H1 (cell line): Measurements from ENCODE around the gene ETF1. TPM values are rescaled to one million over a fixed set of nuclear protein-coding genes. Genes with fewer than 3 reads are reported as not detected.
A peak's percentile ranks its signal among the peaks of the same experiment; 100 is the strongest.

Experiments
- CTCF ChIA-PET: fragments of 300-600 bp; sonication (Branson Sonifier 250); formaldehyde crosslinking; loops from one replicate; lab custom pipeline; 2021; ENCODE audit not compliant: partially characterized antibody; lab: Charles Lee
- POLR2A ChIA-PET: fragments of 300-600 bp; sonication (Branson Sonifier 250); formaldehyde crosslinking; loops from one replicate; lab custom pipeline; 2021; ENCODE audit warnings: inconsistent platforms; ENCODE audit not compliant: partially characterized antibody; lab: Charles Lee
- DNase-seq, 2 experiments: peaks; one replicate each; pipeline versions ENCODE4 v3.0.0 to v3.0.0-alpha.2; 2010 to 2022; ENCODE audit warnings: low spot score in 2 of 2, low read depth in 1 of 2, mixed read lengths in 1 of 2
- FAIRE-seq: peaks from 2 replicates; lab custom pipeline; 2011; peaks lifted over from hg19 to GRCh38; lab: Jason Lieb, UNC
- H2AFZ ChIP-seq: 2 replicates; pipeline ENCODE4 v1.8.1; 2012; ENCODE audit warnings: low read length, inconsistent platforms
- H2AK5ac ChIP-seq: 2 replicates; pipeline ENCODE4 v1.6.1; 2013; ENCODE audit warnings: low read depth, low read length
- H2BK120ac ChIP-seq: replicated peaks from 2 replicates; pipeline ENCODE3; 2013; ENCODE audit warnings: low read depth, low read length, inconsistent platforms
- H2BK12ac ChIP-seq: 2 replicates; pipeline ENCODE4 v1.6.1; 2013; ENCODE audit warnings: low read depth, low read length
- H2BK15ac ChIP-seq: 2 replicates; pipeline ENCODE4 v1.6.1; 2013; ENCODE audit warnings: low read length
- H2BK20ac ChIP-seq: 2 replicates; pipeline ENCODE4 v1.6.1; 2013; ENCODE audit warnings: low read length
- H2BK5ac ChIP-seq: 2 replicates; pipeline ENCODE4 v1.6.1; 2013; ENCODE audit warnings: low read depth, low read length
- H3K14ac ChIP-seq: 2 replicates; pipeline ENCODE4 v1.6.1; 2013; ENCODE audit warnings: inconsistent platforms; ENCODE audit not compliant: insufficient read length
- H3K18ac ChIP-seq: 2 replicates; pipeline ENCODE4 v1.6.1; 2013; ENCODE audit warnings: low read length; ENCODE audit errors: extremely low read depth
- H3K23ac ChIP-seq: 2 replicates; pipeline ENCODE4 v1.6.1; 2013; ENCODE audit warnings: inconsistent platforms; ENCODE audit not compliant: insufficient read length
- H3K23me2 ChIP-seq: 2 replicates; pipeline ENCODE4 v1.6.1; 2013; ENCODE audit warnings: low read depth, low read length
- H3K27ac ChIP-seq: 2 replicates; pipeline ENCODE4 v1.6.1; 2011; ENCODE audit warnings: low read depth, low read length, inconsistent platforms
- H3K27me3 ChIP-seq, 4 experiments: replicated peaks in 1 of 4; 1 replicate in 1 of 4; 2 replicates in 3 of 4; pipeline versions ENCODE4 v1.6.1 to v1.8.1; 2011 to 2013; ENCODE audit warnings: low read length in 3 of 4, mild to moderate bottlenecking in 3 of 4, inconsistent platforms in 2 of 4, mixed read lengths in 2 of 4, moderate library complexity in 1 of 4; ENCODE audit not compliant: control insufficient read depth in 3 of 4, insufficient read depth in 3 of 4; ENCODE audit errors: extremely low read depth in 1 of 4
- H3K36me3 ChIP-seq, 4 experiments: 2 replicates each; pipeline versions ENCODE4 v1.6.1 to v1.8.1; 2011 to 2013; ENCODE audit warnings: mild to moderate bottlenecking in 4 of 4, low read length in 3 of 4, moderate library complexity in 2 of 4, control low read depth in 1 of 4, inconsistent platforms in 1 of 4; ENCODE audit not compliant: insufficient read depth in 4 of 4, control insufficient read depth in 2 of 4
- H3K4ac ChIP-seq: replicated peaks from 2 replicates; pipeline ENCODE3; 2013; ENCODE audit warnings: low read length, low read depth, mixed read lengths, inconsistent platforms; ENCODE audit not compliant: insufficient read length
- H3K4me1 ChIP-seq, 4 experiments: replicated peaks in 1 of 4; 1 replicate in 1 of 4; 2 replicates in 3 of 4; pipeline versions ENCODE4 v1.6.1 to v1.8.1; 2011 to 2013; ENCODE audit warnings: low read length in 3 of 4, inconsistent platforms in 2 of 4, mixed read lengths in 1 of 4; ENCODE audit not compliant: insufficient read depth in 4 of 4, control insufficient read depth in 3 of 4
- H3K4me2 ChIP-seq, 2 experiments: 2 replicates each; pipeline versions ENCODE4 v1.6.1 to v1.8.1; 2011 to 2013; ENCODE audit warnings: low read depth in 2 of 2, low read length in 2 of 2, control low read depth in 1 of 2, inconsistent platforms in 1 of 2, mild to moderate bottlenecking in 1 of 2; ENCODE audit not compliant: insufficient read depth in 1 of 2
- H3K4me3 ChIP-seq, 4 experiments: fragments of 200-600, 300-600 bp in 1 of 4; sonication (generic), shearing (Covaris generic), sonication (Bioruptor Twin) in 1 of 4; 2 replicates each; pipeline versions ENCODE4 v1.5.1 to v1.8.1; 2011 to 2016; ENCODE audit warnings: low read length in 4 of 4, low read depth in 3 of 4, control low read depth in 2 of 4, inconsistent platforms in 2 of 4, mild to moderate bottlenecking in 2 of 4, mixed read lengths in 1 of 4, moderate library complexity in 1 of 4; ENCODE audit not compliant: insufficient read depth in 2 of 4; ENCODE audit errors: extremely low read depth in 1 of 4
- H3K56ac ChIP-seq: replicated peaks from 2 replicates; pipeline ENCODE3; 2013; ENCODE audit warnings: low read depth, mild to moderate bottlenecking, mixed read lengths, low read length, inconsistent platforms; ENCODE audit not compliant: insufficient read length
- H3K79me1 ChIP-seq: 2 replicates; pipeline ENCODE4 v1.6.1; 2013; ENCODE audit warnings: low read depth, low read length, control low read depth
- H3K79me2 ChIP-seq, 2 experiments: 2 replicates each; pipeline versions ENCODE4 v1.6.1 to v1.8.1; 2012 to 2013; ENCODE audit warnings: low read length in 2 of 2, mild to moderate bottlenecking in 2 of 2, inconsistent platforms in 1 of 2; ENCODE audit not compliant: insufficient read depth in 2 of 2, control insufficient read depth in 1 of 2
- H3K9ac ChIP-seq, 4 experiments: replicated peaks in 1 of 4; 1 replicate in 1 of 4; 2 replicates in 3 of 4; pipeline versions ENCODE4 v1.6.1 to v1.8.1; 2011 to 2013; ENCODE audit warnings: low read depth in 3 of 4, low read length in 3 of 4, control low read depth in 2 of 4, mild to moderate bottlenecking in 2 of 4, moderate library complexity in 2 of 4, inconsistent platforms in 1 of 4; ENCODE audit errors: extremely low read depth in 1 of 4
- H3K9me3 ChIP-seq, 2 experiments: 2 replicates each; pipeline versions ENCODE4 v1.6.1 to v1.8.1; 2012 to 2013; ENCODE audit warnings: mild to moderate bottlenecking in 2 of 2, moderate library complexity in 2 of 2, control low read depth in 1 of 2, inconsistent platforms in 1 of 2, low read depth in 1 of 2, low read length in 1 of 2, mixed read lengths in 1 of 2; ENCODE audit not compliant: insufficient read depth in 2 of 2
- H4K20me1 ChIP-seq, 2 experiments: replicated peaks in 1 of 2; 2 replicates each; pipeline versions ENCODE3 to v1.8.1; 2011 to 2013; ENCODE audit warnings: inconsistent platforms in 2 of 2, low read length in 2 of 2, mild to moderate bottlenecking in 1 of 2; ENCODE audit not compliant: insufficient read depth in 2 of 2, control insufficient read depth in 1 of 2
- H4K5ac ChIP-seq: 2 replicates; pipeline ENCODE4 v1.6.1; 2013; ENCODE audit warnings: low read length, low read depth, mixed read lengths, inconsistent platforms; ENCODE audit not compliant: insufficient read length
- H4K8ac ChIP-seq: 2 replicates; pipeline ENCODE4 v1.8.0; 2013; ENCODE audit warnings: mild to moderate bottlenecking, moderate library complexity, low read length, inconsistent platforms; ENCODE audit not compliant: insufficient read depth; ENCODE audit errors: extremely low read depth
- H4K91ac ChIP-seq: replicated peaks from 2 replicates; pipeline ENCODE3; 2013; ENCODE audit warnings: low read length, mixed read lengths, inconsistent platforms; ENCODE audit not compliant: insufficient read length
- CHD2 ChIP-seq: IDR thresholded peaks from 2 replicates; pipeline ENCODE4 v1.6.1; 2012; ENCODE audit warnings: low read length, improper control_type of control experiment
- CREB1 ChIP-seq: IDR thresholded peaks from 2 replicates; pipeline ENCODE4 v1.6.1; 2012; ENCODE audit warnings: inconsistent platforms
- KDM4A ChIP-seq: IDR thresholded peaks from one replicate; pipeline ENCODE4 v1.7.1; 2012; ENCODE audit warnings: low read depth, mild to moderate bottlenecking, moderate library complexity, low read length, inconsistent platforms; ENCODE audit not compliant: severe bottlenecking
- NRF1 ChIP-seq: IDR thresholded peaks from 2 replicates; pipeline ENCODE4 v1.6.1; 2011; ENCODE audit warnings: mild to moderate bottlenecking, low read depth, low read length, improper control_type of control experiment
- POLR2A ChIP-seq, 2 experiments: IDR thresholded peaks; 1 replicate in 1 of 2; 2 replicates in 1 of 2; pipeline ENCODE4 v1.6.1; 2011; ENCODE audit warnings: low read depth in 2 of 2, low read length in 2 of 2, mild to moderate bottlenecking in 2 of 2; ENCODE audit errors: control extremely low read depth in 1 of 2
- SP4 ChIP-seq: IDR thresholded peaks from 2 replicates; pipeline ENCODE4 v1.6.1; 2012; ENCODE audit warnings: low read length, inconsistent platforms
- WGBS, 2 experiments: shearing (Covaris generic) in 1 of 2; methylation state at CpG; one replicate each; pipeline versions ENCODE4 v1.1.6 to v1.1.7; 2013 to 2015; ENCODE audit warnings: low lambda C conversion rate in 2 of 2, mixed read lengths in 2 of 2, inconsistent platforms in 1 of 2, low coverage in 1 of 2, missing lambda C conversion rate in 1 of 2; ENCODE audit not compliant: insufficient replicate concordance in 2 of 2, insufficient coverage in 1 of 2, insufficient read length in 1 of 2; ENCODE audit errors: extremely low coverage in 1 of 2, missing lambda C conversion rate in 1 of 2; 5-methylcytosine and 5-hydroxymethylcytosine counted together
- polyA plus RNA-seq, 7 experiments: library from polyadenylated mRNA; depleted of rRNA in 3 of 7; stranded (reverse) in 5 of 7; unstranded in 2 of 7; fragments of >200 nt in 5 of 7; fragments of 200-250 nt in 2 of 7; gene quantifications; 1 replicate in 5 of 7; 2 replicates in 1 of 7; 4 replicates in 1 of 7; pipeline versions ENCODE4 v1.2.1 to v1.2.3, GENCODE V29; 2011 to 2013; ENCODE audit warnings: missing spikeins in 2 of 7, mixed read lengths in 2 of 7
- total RNA-seq: library from RNA; stranded (reverse); fragmentation: NEBNext Ultra II Directional; extraction: Animal tissue kit (Norgen Biotek cat#: 25700); gene quantifications from 2 replicates; pipeline ENCODE4 v1.2.1, GENCODE V29; 2021

The ETF1 gene
- total and polyA plus RNA-seq, 2 of the 8 experiments (the other 6 are each of a cell fraction or from before 2014, with no cell fraction given), result 50.5 to 168 TPM

DNA sequence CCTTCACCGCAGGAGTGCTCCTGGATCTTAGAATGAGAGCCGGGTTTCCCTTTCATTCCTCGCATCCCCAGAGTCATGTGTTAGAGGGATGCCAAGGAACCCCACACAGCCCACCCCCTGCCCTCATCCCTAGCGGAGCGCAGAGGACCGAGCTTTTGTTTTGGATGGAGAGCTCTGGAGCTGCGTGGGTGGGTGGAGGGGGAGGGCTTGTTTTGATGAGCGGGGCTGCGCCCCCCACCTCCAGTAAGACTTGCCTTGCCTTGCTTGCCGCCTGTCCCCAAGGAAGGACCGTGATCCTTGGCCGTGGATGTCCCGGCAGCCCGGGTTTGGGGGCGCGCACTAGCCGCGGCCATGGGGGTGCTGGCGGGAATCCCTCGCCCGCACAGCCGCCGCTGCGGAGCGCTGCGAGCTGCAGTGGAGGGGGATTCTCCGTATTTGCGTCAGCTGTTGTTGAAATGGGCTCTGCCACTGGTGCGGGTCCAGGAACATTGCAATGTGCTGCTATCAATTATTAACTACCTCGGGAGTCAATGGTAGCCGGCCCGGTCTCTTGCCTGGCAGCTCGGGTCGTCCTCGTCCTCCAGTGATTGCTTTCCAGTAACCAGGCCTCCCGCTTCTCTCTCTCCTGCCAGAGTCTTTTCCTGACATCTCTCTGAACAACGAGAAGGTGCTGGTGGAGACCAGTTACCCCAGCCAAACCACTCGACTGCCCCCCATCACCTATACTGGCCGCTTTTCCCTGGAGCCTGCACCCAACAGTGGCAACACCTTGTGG lies 76.7 kb downstream of the ETF1 start:
- no peak overlapping the region for H2AK5ac ChIP-seq
- H4K5ac ChIP-seq, result no peak overlapping the region
- DNase-seq, result no peak
- H3K23ac ChIP-seq, result no peak overlapping the region
- H3K4me1 ChIP-seq, result peaks cover 0 to 10% (median 7%) of the 10 kb centered on the region in 4 experiments; a peak in 6 of 7 replicates
- no peak for FAIRE-seq
- H4K91ac ChIP-seq, result no peak overlapping the region
- H3K4me2 ChIP-seq, result peak overlapping the region; percentile 80 to 97
- POLR2A ChIA-PET, result interaction anchor here (0.6 to 15.1 kb wide), 25 partner anchors 10 to 876 kb away, joined by 3 to 294 read pairs (median 11); partner anchors contain the start of genes CDC25C, ETF1, FAM53C and HSPA9
- no peak overlapping the region; the same call in 1 of the 2 replicates for H3K18ac ChIP-seq
- no peak overlapping the region for H2BK15ac ChIP-seq
- CTCF ChIA-PET, result interaction anchor here (0.6 to 24.9 kb wide), 11 partner anchors 11 to 1112 kb away, joined by 3 to 532 read pairs (median 4); partner anchors contain the start of genes ETF1 and KDM3B
- H2AFZ ChIP-seq, result no peak overlapping the region
- H2BK20ac ChIP-seq, result no peak overlapping the region
- H3K27me3 ChIP-seq, result peaks cover 0 to 15% (median 13%) of the 10 kb centered on the region in 4 experiments; a peak in 5 of 7 replicates
- no peak overlapping the region for H2BK120ac ChIP-seq
- H3K4ac ChIP-seq, result no peak overlapping the region
- no peaks in the 10 kb centered on the region for H3K9me3 ChIP-seq
- no peak overlapping the region for H3K27ac ChIP-seq
- H3K79me1 ChIP-seq, result no peaks in the 10 kb centered on the region; the same call in 1 of the 2 replicates
- H3K56ac ChIP-seq, result no peak overlapping the region
- peak overlapping the region; percentile 81 to 90 (median 88) for H3K4me3 ChIP-seq
- WGBS, 2 experiments, result 14% methylated on average over 34 of the region's 39 CpGs; no CpG with 5 or more reads in 1 of the 2 experiments
- peaks cover 19% of the 10 kb centered on the region for H3K23me2 ChIP-seq
- H2BK12ac ChIP-seq, result no peak overlapping the region
- peak overlapping the region; percentile 66 for H4K8ac ChIP-seq
- peaks cover 11 to 16% of the 10 kb centered on the region in 2 experiments for H4K20me1 ChIP-seq
- H2BK5ac ChIP-seq, result no peak overlapping the region
- peak overlapping the region; percentile 60 to 83 (median 78) for H3K9ac ChIP-seq
- peaks cover 0 to 18% (median 4%) of the 10 kb centered on the region in 4 experiments; a peak in 5 of 8 replicates for H3K36me3 ChIP-seq
- H3K14ac ChIP-seq, result no peak overlapping the region
- peaks cover 0 to 4% of the 10 kb centered on the region in 2 experiments; a peak in 1 of 4 replicates for H3K79me2 ChIP-seq
- TF ChIP-seq SP4, result peak; percentile 44; the same call in 1 of the 2 replicates
- TF ChIP-seq CREB1, result no peak
- TF ChIP-seq NRF1, result no peak
- TF ChIP-seq CHD2, result no peak
- TF ChIP-seq KDM4A, result peak; percentile 41
- peak in 1 of 2 experiments; percentile 81; a peak in 2 of 3 replicates for TF ChIP-seq POLR2A (IDR thresholded peaks at IDR 0.05; ENCODE audit: control extremely low read depth in 1 of 2, low read depth in 2 of 2, low read length in 2 of 2)
